ENCODE results near the gene BAZ2A. TPM values are rescaled to one million over a fixed set of nuclear protein-coding genes. Genes with fewer than 3 reads are reported as not detected.

The BAZ2A gene
- total RNA-seq, 1 donor from 2014 or later: 196 TPM

DNA sequence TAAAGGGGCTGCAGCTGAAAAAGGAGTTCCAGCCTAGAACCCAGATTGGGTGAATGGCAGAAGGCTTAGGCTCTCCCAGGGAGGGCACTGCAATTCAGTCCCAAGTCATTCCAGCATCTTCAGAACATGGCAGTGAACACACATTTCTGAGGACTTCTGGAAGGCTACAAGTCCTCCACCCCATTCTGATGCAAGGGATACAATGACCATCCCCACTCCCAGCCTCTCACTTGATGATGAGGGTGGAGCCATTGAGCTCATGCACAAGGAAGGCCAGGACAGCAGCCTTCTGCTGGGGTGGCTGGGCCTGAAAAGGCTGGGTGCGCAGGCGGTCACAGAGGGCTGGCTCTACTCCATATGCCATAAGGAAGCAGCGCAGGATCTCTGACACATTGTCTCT, 25.8 kb downstream of the BAZ2A start:
- no peak overlapping the region for H3K4me3 Mint-ChIP-seq (ENCODE audit: unreplicated experiment)
- TF ChIP-seq, protein P1, sequence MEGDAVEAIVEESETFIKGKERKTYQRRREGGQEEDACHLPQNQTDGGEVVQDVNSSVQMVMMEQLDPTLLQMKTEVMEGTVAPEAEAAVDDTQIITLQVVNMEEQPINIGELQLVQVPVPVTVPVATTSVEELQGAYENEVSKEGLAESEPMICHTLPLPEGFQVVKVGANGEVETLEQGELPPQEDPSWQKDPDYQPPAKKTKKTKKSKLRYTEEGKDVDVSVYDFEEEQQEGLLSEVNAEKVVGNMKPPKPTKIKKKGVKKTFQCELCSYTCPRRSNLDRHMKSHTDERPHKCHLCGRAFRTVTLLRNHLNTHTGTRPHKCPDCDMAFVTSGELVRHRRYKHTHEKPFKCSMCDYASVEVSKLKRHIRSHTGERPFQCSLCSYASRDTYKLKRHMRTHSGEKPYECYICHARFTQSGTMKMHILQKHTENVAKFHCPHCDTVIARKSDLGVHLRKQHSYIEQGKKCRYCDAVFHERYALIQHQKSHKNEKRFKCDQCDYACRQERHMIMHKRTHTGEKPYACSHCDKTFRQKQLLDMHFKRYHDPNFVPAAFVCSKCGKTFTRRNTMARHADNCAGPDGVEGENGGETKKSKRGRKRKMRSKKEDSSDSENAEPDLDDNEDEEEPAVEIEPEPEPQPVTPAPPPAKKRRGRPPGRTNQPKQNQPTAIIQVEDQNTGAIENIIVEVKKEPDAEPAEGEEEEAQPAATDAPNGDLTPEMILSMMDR (IDR thresholded peaks at IDR 0.05; ENCODE audit: partially characterized antibody, unreplicated experiment): no peak
- DNase-seq: no peak
- no peaks in the 10 kb centered on the region for H3K4me1 Mint-ChIP-seq (ENCODE audit: low read depth, unreplicated experiment)
- H3K36me3 Mint-ChIP-seq (ENCODE audit: unreplicated experiment): no peaks in the 10 kb centered on the region
- no peak overlapping the region for H3K27ac Mint-ChIP-seq (ENCODE audit: unreplicated experiment)
- peaks cover 4% of the 10 kb centered on the region for H3K9me3 Mint-ChIP-seq (ENCODE audit: unreplicated experiment)
- H3K27me3 Mint-ChIP-seq (ENCODE audit: unreplicated experiment): peaks cover 6% of the 10 kb centered on the region

DNA sequence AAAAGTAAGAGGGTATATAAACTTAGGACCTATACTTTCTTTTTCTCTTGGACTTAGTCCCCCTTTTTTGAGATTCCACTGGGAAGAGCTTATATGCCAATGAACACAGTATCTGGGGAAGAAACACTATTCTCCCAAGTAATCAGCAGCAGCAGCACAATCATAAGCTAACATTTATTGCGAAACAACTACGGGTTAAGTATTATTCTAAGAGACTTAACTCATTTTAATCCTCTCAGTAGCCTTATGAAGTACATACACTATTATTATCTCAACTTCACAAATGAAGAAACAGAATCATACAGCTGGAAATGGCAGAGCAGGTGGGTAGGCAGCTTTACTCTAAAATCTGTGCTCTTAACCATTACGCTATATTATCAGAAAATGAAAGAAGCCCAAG, 27.9 kb downstream of the BAZ2A start:
- H3K27ac Mint-ChIP-seq (ENCODE audit: unreplicated experiment): no peak overlapping the region
- no peaks in the 10 kb centered on the region for H3K36me3 Mint-ChIP-seq (ENCODE audit: unreplicated experiment)
- H3K4me1 Mint-ChIP-seq (ENCODE audit: low read depth, unreplicated experiment): no peaks in the 10 kb centered on the region
- H3K9me3 Mint-ChIP-seq (ENCODE audit: unreplicated experiment): peaks cover 7% of the 10 kb centered on the region
- H3K4me3 Mint-ChIP-seq (ENCODE audit: unreplicated experiment): no peak overlapping the region
- TF ChIP-seq, protein P1 (IDR thresholded peaks at IDR 0.05; ENCODE audit: partially characterized antibody, unreplicated experiment): no peak
- DNase-seq: no peak
- H3K27me3 Mint-ChIP-seq (ENCODE audit: unreplicated experiment): peaks cover 12% of the 10 kb centered on the region

- H3K4me3 Mint-ChIP-seq (ENCODE audit: unreplicated experiment): no peak overlapping the region
- no peaks in the 10 kb centered on the region for H3K4me1 Mint-ChIP-seq (ENCODE audit: low read depth, unreplicated experiment)
- peaks cover 14% of the 10 kb centered on the region for H3K27me3 Mint-ChIP-seq (ENCODE audit: unreplicated experiment)
- peaks cover 7% of the 10 kb centered on the region for H3K9me3 Mint-ChIP-seq (ENCODE audit: unreplicated experiment)
- no peak overlapping the region for H3K27ac Mint-ChIP-seq (ENCODE audit: unreplicated experiment)
- DNase-seq: peak; percentile 37
- H3K36me3 Mint-ChIP-seq (ENCODE audit: unreplicated experiment): no peaks in the 10 kb centered on the region
- TF ChIP-seq, protein P1 (IDR thresholded peaks at IDR 0.05; ENCODE audit: partially characterized antibody, unreplicated experiment): no peak
Measured at GRCh38 chr12:56601503-56601902, 28.6 kb downstream of the BAZ2A start.

- H3K27ac Mint-ChIP-seq (ENCODE audit: unreplicated experiment): no peak overlapping the region
- H3K4me1 Mint-ChIP-seq (ENCODE audit: low read depth, unreplicated experiment): peaks cover 5% of the 10 kb centered on the region
- no peak for DNase-seq
- H3K27me3 Mint-ChIP-seq (ENCODE audit: unreplicated experiment): peaks cover 13% of the 10 kb centered on the region
- TF ChIP-seq, protein P1 (IDR thresholded peaks at IDR 0.05; ENCODE audit: partially characterized antibody, unreplicated experiment): no peak
- H3K9me3 Mint-ChIP-seq (ENCODE audit: unreplicated experiment): peaks cover 7% of the 10 kb centered on the region
- H3K4me3 Mint-ChIP-seq (ENCODE audit: unreplicated experiment): no peak overlapping the region
- H3K36me3 Mint-ChIP-seq (ENCODE audit: unreplicated experiment): no peaks in the 10 kb centered on the region
Measured at GRCh38 chr12:56600753-56601152, 29.4 kb downstream of the BAZ2A start.

- no peaks in the 10 kb centered on the region for H3K36me3 Mint-ChIP-seq (ENCODE audit: unreplicated experiment)
- DNase-seq: no peak
- H3K9me3 Mint-ChIP-seq (ENCODE audit: unreplicated experiment): peaks cover 7% of the 10 kb centered on the region
- peaks cover 11% of the 10 kb centered on the region for H3K27me3 Mint-ChIP-seq (ENCODE audit: unreplicated experiment)
- TF ChIP-seq, protein P1 (IDR thresholded peaks at IDR 0.05; ENCODE audit: partially characterized antibody, unreplicated experiment): no peak
- no peak overlapping the region for H3K4me3 Mint-ChIP-seq (ENCODE audit: unreplicated experiment)
- H3K4me1 Mint-ChIP-seq (ENCODE audit: low read depth, unreplicated experiment): peaks cover 5% of the 10 kb centered on the region
- no peak overlapping the region for H3K27ac Mint-ChIP-seq (ENCODE audit: unreplicated experiment)
Measured at GRCh38 chr12:56599797-56600196, 30.3 kb downstream of the BAZ2A start.
